KMS-11 (cell line): Measurements from ENCODE around the gene LCN1.
A peak's percentile ranks its signal among the peaks of the same experiment; 100 is the strongest.

ENCODE experiments used
- H2AFZ ChIP-seq: fragments of 200-600 bp; sonication (generic); 2 replicates; pipeline ENCODE4 v1.6.1; 2016; ENCODE audit warnings: antibody characterized with exemption, mixed run types, low read depth
- H3K27ac ChIP-seq: fragments of 200-600 bp; sonication (generic); 2 replicates; pipeline ENCODE4 v1.6.1; 2016; ENCODE audit warnings: mild to moderate bottlenecking, mixed run types
- H3K27me3 ChIP-seq: fragments of 200-600 bp; sonication (generic); 2 replicates; pipeline ENCODE4 v1.6.1; 2017; ENCODE audit warnings: mild to moderate bottlenecking, low read depth, mixed run types, moderate library complexity; ENCODE audit not compliant: insufficient read depth
- H3K36me3 ChIP-seq: fragments of 200-600 bp; sonication (generic); 2 replicates; pipeline ENCODE4 v1.6.1; 2017; ENCODE audit warnings: mild to moderate bottlenecking, mixed run types; ENCODE audit not compliant: insufficient read depth
- H3K4me1 ChIP-seq: fragments of 200-600 bp; sonication (generic); 2 replicates; pipeline ENCODE4 v1.6.1; 2016; ENCODE audit warnings: mild to moderate bottlenecking, low read depth, mixed run types; ENCODE audit not compliant: poor library complexity, severe bottlenecking
- H3K4me2 ChIP-seq: fragments of 200-600 bp; sonication (generic); 2 replicates; pipeline ENCODE4 v1.7.0; 2016; ENCODE audit warnings: mild to moderate bottlenecking, mixed run types
- H3K4me3 ChIP-seq: fragments of 200-600 bp; sonication (generic); IDR thresholded peaks from 2 replicates; pipeline ENCODE4 v1.6.1; 2017; ENCODE audit warnings: low read depth, low read length, mixed read lengths; ENCODE audit not compliant: insufficient read depth
- H3K79me2 ChIP-seq: fragments of 200-600 bp; sonication (generic); 2 replicates; pipeline ENCODE4 v1.6.1; 2016; ENCODE audit warnings: low read depth, mixed run types; ENCODE audit not compliant: insufficient read depth
- H3K9ac ChIP-seq: fragments of 200-600 bp; sonication (generic); 2 replicates; pipeline ENCODE4 v1.6.1; 2016; ENCODE audit warnings: mild to moderate bottlenecking, mixed run types
- H4K20me1 ChIP-seq: fragments of 200-600 bp; sonication (generic); 2 replicates; pipeline ENCODE4 v1.6.1; 2016; ENCODE audit warnings: mild to moderate bottlenecking, mixed run types; ENCODE audit not compliant: insufficient read depth
- TF ChIP-seq, protein P1 (sequence below): fragments of 200-600 bp; sonication (generic); conservative IDR thresholded peaks from 2 replicates; pipeline ENCODE4 v1.6.1; 2017; ENCODE audit warnings: low read depth, mild to moderate bottlenecking, antibody characterized with exemption, low read length, moderate library complexity, mixed read lengths

LCN1 gene

GRCh38 chr9:135480071-135480939, 40.9 kb upstream of the LCN1 start:
- no peaks in the 10 kb centered on the region for H3K79me2 ChIP-seq
- no peak overlapping the region for H3K4me3 ChIP-seq
- H3K4me2 ChIP-seq: peak overlapping the region; percentile 42
- H4K20me1 ChIP-seq: no peaks in the 10 kb centered on the region
- no peak overlapping the region for H3K27ac ChIP-seq
- H2AFZ ChIP-seq: peak overlapping the region; percentile 52
- no peaks in the 10 kb centered on the region for H3K4me1 ChIP-seq
- H3K36me3 ChIP-seq: no peaks in the 10 kb centered on the region
- no peak overlapping the region for H3K9ac ChIP-seq
- TF ChIP-seq, protein P1, sequence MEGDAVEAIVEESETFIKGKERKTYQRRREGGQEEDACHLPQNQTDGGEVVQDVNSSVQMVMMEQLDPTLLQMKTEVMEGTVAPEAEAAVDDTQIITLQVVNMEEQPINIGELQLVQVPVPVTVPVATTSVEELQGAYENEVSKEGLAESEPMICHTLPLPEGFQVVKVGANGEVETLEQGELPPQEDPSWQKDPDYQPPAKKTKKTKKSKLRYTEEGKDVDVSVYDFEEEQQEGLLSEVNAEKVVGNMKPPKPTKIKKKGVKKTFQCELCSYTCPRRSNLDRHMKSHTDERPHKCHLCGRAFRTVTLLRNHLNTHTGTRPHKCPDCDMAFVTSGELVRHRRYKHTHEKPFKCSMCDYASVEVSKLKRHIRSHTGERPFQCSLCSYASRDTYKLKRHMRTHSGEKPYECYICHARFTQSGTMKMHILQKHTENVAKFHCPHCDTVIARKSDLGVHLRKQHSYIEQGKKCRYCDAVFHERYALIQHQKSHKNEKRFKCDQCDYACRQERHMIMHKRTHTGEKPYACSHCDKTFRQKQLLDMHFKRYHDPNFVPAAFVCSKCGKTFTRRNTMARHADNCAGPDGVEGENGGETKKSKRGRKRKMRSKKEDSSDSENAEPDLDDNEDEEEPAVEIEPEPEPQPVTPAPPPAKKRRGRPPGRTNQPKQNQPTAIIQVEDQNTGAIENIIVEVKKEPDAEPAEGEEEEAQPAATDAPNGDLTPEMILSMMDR: no peak
- peaks cover 43% of the 10 kb centered on the region for H3K27me3 ChIP-seq

GRCh38 chr9:135480940-135481310, 40.3 kb upstream of the LCN1 start:
- H3K9ac ChIP-seq: no peak overlapping the region
- peak overlapping the region; percentile 52; the same call in 1 of the 2 replicates for H2AFZ ChIP-seq
- no peaks in the 10 kb centered on the region for H3K79me2 ChIP-seq
- no peak overlapping the region for H3K4me3 ChIP-seq
- H3K36me3 ChIP-seq: no peaks in the 10 kb centered on the region
- H3K27me3 ChIP-seq: peaks cover 38% of the 10 kb centered on the region
- TF ChIP-seq, protein P1: no peak
- H4K20me1 ChIP-seq: no peaks in the 10 kb centered on the region
- no peaks in the 10 kb centered on the region for H3K4me1 ChIP-seq
- peak overlapping the region; percentile 42; the same call in 1 of the 2 replicates for H3K4me2 ChIP-seq
- H3K27ac ChIP-seq: no peak overlapping the region

- Histone ChIP-seq H3K27ac (no peak overlapping the region), H2AFZ (no peak overlapping the region), H3K4me1 (no peaks in the 10 kb centered on the region), H4K20me1 (no peaks in the 10 kb centered on the region), H3K4me3 (no peak overlapping the region), H3K27me3 (peaks cover 29% of the 10 kb centered on the region; the same call in 1 of the 2 replicates), H3K36me3 (no peaks in the 10 kb centered on the region), H3K9ac (no peak overlapping the region), H3K79me2 (no peaks in the 10 kb centered on the region), H3K4me2 (no peak overlapping the region)
- TF ChIP-seq, protein P1: no peak
Measured at GRCh38 chr9:135482015-135482754, 39.1 kb upstream of the LCN1 start.

- H3K4me3 ChIP-seq: no peak overlapping the region
- no peaks in the 10 kb centered on the region for H4K20me1 ChIP-seq
- H3K27ac ChIP-seq: no peak overlapping the region
Measured at GRCh38 chr9:135484460-135485277, 36.6 kb upstream of the LCN1 start.

More at GRCh38 chr9:135484460-135485277, 36.6 kb upstream of the LCN1 start:
- Histone ChIP-seq H3K4me1 (no peaks in the 10 kb centered on the region), H3K9ac (no peak overlapping the region), H3K4me2 (no peak overlapping the region), H3K79me2 (no peaks in the 10 kb centered on the region), H3K27me3 (peaks cover 12% of the 10 kb centered on the region; the same call in 1 of the 2 replicates), H2AFZ (no peak overlapping the region), H3K36me3 (no peaks in the 10 kb centered on the region)
- TF ChIP-seq, protein P1: no peak
